NCI-H2196 (cell line): ENCODE results near the gene TSR3.

Source experiments
- DNase-seq: peaks from one replicate; lab custom pipeline; 2025; ENCODE audit not compliant: unreplicated experiment; lab: John Stamatoyannopoulos, UW

Gene TSR3

DNA sequence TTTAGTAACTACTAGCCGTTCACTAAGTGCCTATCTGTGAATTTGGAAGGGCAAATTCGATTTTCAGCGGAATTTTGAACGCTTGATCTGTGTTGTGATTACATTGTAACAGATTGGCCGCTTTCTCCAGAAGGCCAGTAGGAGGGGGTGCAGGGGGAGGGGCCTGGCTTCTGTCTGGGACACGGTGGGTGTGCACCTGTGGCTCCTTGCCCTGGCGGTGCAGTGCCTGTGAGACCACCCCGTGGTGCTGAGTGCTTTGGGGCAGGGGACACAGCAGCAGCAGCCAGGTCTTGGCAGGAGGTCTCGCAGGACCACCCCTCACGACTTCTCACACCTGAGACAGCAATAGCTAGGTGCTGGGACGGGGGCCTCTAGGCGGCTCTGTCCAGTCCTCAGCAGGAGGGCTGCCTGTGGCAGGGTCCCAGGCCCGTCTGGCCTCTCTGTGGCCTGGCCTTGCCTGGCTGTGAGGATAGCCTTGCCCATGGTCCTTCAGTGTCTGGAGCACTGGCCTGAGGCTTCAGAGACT is 40.4 kb downstream of the TSR3 start:
- DNase-seq = no peak

DNA sequence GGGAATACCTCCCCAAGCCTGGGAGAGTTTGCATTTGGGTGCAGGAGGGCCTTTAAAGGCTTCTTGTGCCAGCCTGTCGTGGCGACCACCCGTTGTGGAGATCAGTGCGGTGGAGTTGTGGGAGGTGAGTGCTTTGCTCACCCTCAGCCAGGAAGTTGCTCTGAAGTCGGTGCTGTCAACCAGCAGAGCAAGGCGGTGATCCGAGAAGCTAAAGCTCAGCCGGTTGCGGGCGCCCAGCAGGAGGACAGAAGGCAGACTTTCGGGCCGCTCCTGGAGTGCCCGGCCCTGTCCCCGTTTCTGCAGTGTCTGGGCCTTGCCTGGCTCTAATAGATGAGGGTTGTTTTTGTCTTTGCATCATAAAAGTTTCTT is 40.9 kb downstream of the TSR3 start:
- no peak for DNase-seq

DNA sequence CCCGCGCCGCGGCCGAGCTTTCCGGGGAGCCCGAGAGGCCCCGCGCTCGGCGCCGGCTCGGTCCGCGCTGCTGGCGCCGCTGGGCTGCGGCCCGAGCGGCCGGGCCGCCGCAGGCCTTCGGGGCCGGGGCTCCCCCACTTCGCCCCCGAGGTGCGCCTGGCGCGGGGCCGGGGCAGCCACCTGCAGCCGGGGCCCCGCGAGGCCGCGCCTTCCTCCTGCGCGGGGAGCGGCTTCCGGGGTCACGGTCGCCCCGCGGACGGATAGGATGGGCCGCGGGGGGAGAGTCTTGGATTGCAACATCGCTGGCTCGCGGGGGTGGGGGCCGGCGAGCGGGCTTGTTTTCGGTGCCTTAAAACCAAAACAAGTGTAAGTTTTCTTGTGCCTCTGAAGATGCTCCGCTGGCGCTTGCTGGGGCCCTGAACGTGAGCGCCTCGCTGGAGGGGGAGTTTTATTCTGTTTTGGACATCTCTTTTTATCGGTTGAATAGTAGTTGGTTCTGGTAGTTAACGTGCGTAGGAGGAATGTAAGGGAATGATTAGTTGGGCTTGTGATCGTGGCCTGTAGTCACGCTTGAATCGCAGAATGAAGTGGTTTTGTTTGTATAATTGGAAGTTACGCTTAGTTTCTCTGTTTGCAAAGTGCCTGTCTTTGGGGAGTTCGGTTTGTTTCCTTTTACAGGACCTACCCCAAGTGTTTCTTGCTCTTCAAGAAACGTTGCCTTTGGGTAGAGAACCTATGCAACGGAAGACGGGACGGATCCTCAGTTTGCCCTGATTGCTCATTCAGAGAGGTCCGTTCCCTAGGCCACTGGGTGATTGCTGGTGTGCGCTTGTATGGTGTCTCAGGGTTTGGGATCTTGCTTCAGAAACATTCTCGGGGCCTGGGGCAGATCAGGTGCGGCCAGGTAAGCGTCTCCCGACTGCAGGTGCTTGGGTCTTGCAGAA is 41.5 kb downstream of the TSR3 start:
- no peak for DNase-seq

DNA sequence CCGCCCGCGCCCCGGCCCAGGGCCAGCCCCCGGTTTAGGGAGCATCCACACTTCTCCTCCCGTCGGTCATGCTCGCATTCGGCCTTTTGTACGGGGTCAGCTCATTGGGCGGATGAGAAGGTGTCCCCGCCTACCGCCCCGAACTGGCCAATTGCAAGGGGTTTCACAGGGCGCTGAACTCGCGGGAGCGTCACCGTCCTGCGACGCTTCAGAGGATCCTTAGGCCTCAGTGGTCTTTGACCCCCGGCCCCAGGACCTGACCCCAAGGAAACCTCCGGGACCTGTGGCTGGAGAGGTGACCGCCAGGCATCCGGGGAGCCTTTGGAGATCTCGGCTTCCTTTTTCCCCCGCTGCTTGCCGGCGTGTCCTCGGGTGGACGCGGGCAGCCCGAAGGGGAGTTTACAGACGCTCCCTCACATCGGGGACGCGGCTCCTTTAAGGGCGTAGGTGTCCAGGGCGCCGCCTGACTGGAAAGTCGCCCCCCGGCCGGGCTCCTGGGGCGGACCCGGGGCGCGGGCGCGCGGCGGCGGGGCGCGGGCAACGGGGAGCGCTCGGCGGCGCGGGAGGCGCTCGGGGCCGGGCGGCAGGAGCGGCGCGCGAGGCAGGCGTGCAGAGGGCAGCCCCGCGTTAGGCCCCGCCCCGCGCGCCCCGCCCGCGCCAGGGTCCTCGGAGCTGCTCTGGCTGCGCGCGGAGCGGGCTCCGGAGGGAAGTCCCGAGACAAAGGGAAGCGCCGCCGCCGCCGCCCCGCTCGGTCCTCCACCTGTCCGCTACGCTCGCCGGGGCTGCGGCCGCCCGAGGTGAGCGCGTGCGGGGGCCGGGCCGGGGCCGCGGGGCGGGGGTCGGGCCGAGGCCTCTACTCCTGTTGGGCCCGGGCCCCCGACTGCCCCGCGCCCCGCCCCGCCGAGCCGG is 42.4 kb downstream of the TSR3 start, which contains the start of gene UBE2I:
Gene UBE2I, plus strand, starts transcription at position 660 of the 909 bp plus-strand sequence. CDS start 4,395 bp downstream, outside the sequence.
- peak; percentile 98 for DNase-seq

GRCh38 chr16:1308036-1308976 is 43.4 kb downstream of the TSR3 start:
- no peak for DNase-seq

GRCh38 chr16:1306334-1306733 is 45.3 kb downstream of the TSR3 start:
- no peak for DNase-seq

- DNase-seq = no peak
Measured at GRCh38 chr16:1305823-1306222, 45.9 kb downstream of the TSR3 start.

DNA sequence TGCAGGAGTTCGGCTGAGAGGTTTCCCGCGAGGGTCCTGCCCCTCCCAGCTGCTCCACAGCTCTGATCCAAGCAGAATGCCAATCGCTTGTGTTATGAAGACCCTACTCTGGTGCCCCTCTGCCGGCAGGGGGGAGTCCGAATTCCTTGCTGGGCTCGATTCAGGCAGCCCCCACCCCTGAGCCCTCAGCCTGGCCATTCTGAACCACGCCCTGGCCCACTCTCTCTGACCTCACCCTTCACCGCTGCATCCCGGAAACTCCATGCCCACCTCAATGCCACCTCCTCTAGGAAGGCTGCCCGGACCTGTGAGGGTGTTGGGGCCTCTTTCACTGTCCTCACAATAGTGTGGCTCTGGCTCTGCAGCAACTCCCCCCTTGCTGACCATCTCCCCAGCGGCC is 50.1 kb downstream of the TSR3 start:
- no peak for DNase-seq

DNA sequence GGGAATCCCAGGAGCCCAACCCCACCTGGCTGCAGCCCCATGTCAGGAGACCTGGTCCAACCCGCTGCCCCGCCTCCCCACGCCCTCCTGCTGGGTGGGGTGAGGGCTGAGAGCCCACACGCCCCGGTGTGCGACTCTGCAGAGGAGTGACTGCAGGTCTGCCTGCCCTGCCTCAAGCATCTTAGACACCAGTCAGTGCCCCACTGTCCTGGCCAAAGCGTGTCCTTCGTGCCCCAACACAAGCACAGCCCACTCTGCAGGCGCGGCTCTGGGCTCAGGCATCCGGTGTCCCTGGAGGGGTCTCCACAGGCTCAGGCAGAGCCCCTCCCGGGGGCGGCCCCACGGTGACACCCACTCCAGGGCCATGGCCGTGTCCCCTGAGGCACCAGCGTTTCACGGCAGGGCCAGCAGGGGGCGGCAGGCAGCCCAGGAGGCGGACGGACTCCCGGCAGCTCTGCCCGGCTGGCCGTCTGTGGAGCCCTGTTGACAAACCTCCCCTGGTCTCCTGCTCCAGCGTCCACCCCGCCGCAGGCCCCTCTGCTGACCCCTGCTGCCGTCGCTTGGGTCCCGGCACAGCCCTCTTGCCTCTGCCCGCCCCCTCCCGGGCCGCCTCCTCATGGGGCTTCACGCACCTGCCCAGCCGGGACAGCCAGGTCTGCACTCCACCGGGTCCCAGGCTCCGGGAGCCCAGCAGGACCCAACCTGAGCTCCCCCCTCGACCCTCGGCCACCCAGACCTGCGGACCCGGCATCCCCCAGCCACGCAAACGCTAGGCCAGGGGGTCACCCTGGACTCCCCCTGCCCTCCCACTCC is 50.8 kb downstream of the TSR3 start:
- peak; percentile 20 for DNase-seq

GRCh38 chr16:1299868-1300203 is 51.8 kb downstream of the TSR3 start:
- no peak for DNase-seq
